WI38 (cell line): ENCODE results near the gene TDRD3.

Experiments used
- H3K4me3 ChIP-seq: 2 replicates; pipeline ENCODE4 v1.5.1; 2011; ENCODE audit warnings: low read depth, mild to moderate bottlenecking, control low read depth, low read length
- TF ChIP-seq, protein P1 (sequence below): IDR thresholded peaks from 2 replicates; pipeline ENCODE4 v1.5.1; 2012; ENCODE audit warnings: low read depth, mild to moderate bottlenecking, control low read depth, low read length

Gene TDRD3

DNA sequence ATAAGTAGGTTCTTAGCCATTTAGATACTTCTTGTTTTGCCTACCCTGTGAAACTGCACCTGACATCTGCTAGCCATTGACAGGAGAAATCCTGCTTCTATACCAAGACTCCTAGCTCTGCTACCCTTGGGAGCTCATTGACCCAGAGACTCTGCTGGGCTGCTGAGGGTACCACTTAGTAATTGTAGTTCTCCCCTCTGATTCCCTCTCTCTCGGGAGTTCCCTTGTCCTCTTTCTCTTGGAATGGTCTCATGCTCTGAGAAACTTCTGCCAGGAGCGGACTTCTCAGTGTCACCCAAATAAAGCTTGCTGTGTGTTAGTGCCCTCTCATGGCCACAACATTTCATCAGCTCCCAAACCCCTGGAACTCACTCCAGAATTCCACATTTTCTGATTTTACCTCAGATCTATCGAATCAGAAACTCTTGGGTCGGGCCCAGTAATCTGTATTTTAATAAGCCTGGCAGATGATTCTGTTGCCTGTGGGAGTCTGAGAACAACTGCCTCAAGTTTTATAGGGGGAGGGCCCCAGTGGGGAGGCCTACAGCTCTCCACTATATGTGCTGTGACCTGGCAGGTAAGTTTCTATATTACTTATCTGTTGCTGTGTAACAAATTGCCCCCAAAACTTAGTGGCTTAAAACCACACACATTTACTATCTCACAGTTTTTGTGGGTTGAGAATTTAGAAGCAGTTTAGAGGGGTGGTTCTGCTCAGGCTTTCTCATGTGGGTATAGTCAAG lies 221.1 kb downstream of the TDRD3 start:
- TF ChIP-seq, protein P1, sequence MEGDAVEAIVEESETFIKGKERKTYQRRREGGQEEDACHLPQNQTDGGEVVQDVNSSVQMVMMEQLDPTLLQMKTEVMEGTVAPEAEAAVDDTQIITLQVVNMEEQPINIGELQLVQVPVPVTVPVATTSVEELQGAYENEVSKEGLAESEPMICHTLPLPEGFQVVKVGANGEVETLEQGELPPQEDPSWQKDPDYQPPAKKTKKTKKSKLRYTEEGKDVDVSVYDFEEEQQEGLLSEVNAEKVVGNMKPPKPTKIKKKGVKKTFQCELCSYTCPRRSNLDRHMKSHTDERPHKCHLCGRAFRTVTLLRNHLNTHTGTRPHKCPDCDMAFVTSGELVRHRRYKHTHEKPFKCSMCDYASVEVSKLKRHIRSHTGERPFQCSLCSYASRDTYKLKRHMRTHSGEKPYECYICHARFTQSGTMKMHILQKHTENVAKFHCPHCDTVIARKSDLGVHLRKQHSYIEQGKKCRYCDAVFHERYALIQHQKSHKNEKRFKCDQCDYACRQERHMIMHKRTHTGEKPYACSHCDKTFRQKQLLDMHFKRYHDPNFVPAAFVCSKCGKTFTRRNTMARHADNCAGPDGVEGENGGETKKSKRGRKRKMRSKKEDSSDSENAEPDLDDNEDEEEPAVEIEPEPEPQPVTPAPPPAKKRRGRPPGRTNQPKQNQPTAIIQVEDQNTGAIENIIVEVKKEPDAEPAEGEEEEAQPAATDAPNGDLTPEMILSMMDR = peak; percentile 22; the same call in 1 of the 2 replicates
- H3K4me3 ChIP-seq = no peak overlapping the region

DNA sequence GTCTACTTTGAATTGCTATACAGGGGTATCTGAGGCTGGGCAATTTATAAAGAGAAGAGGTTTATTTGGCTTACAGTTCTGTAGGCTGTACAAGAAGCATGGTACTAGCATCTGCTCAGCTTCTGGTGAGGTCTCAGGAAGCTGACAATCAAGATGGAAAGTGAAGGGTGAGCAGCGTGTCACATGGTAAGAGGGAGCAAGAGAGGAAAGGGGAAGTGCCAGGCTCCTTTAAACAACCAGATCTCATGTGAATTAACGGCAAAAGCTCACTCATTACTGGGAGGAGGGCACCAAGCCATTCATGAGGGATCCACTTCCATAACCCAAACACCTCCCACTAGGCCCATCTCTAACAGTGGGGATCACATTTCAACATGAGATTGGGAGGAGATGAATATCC lies 222.4 kb downstream of the TDRD3 start:
- TF ChIP-seq, protein P1 = no peak

DNA sequence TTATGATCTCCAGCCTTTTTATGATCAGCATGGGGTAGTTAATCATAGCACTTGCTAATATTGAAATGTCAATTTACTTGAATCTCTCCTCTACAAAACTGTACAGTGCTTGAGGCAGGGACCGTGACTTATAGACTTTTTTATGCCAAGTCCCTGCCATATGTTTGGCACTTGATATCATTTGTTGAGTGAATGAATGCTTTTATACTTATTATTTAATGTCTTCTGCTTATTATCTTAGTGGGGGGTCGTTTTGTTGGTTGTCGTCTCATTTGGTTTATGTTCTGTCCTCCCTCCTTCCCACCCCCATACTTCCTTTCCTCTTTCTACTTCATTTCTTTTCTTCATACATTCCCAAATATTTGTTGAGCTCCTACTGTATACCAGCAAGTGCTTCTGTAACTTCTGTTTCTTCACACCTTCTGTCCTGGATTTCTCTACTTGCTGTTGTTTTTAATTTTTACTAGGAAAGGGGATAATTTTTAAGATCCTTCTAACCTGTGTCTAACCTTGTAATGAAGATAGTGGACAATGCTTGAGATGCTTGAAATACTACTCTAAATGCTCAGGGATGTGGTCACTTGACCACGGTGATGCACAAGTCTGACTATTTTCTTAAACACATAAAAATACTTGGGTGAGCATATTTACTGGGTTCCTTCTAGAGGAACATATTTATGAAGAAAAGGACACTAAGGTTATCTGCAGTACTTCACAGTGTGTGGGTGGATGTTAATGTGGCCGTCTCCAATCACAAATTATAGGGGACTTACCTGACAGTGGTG lies 223.8 kb downstream of the TDRD3 start:
- TF ChIP-seq, protein P1 = no peak
- H3K4me3 ChIP-seq = no peak overlapping the region

More for the DNA sequence above, 222.4 kb downstream of the TDRD3 start:
- no peak overlapping the region for H3K4me3 ChIP-seq

DNA sequence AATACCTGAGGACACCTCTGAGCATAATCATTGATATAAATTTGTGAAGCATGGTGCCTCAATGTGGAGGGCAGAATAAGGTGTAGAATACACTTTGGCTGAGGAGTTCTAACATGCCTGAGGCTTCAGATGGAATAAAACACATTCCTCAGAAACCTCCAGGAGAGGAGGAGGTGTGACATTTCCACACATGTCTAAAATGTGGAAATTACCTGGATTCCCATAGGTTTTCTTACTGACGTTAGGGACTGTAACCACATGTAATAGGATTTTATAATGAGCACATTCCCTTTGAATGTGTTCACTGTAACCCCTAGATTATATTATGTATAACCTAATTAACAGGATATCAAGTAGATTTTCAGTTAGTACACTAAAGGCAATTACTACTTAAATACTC lies 226.1 kb downstream of the TDRD3 start:
- no peak overlapping the region for H3K4me3 ChIP-seq
- TF ChIP-seq, protein P1 = no peak
